Activated CD4-positive, alpha-beta T cell treated with anti-CD3 and anti-CD28 coated beads, Interleukin-2, amount 50 U/mL, for 4 hours (primary cell): ENCODE results near the gene PCED1B.
"Not testable (repeated sequence)": the region's sequence is repeated elsewhere in the genome, so short reads cannot be mapped to it uniquely, and the experiment has no call there.

Source experiments
- DNase-seq, 2 experiments: peaks; one replicate each; pipeline ENCODE4 v3.0.0-alpha.2; 2020

The PCED1B gene

GRCh38 chr12:47244835-47245234 lies 165.4 kb downstream of the PCED1B start:
- DNase-seq, result no peak

- DNase-seq, result no peak
Observed at GRCh38 chr12:47245623-47246022, 166.2 kb downstream of the PCED1B start.

- no peak for DNase-seq
Observed at GRCh38 chr12:47247418-47247817, 168.0 kb downstream of the PCED1B start.

GRCh38 chr12:47249082-47249481 lies 169.7 kb downstream of the PCED1B start:
- no peak for DNase-seq

- no peak for DNase-seq
Observed at GRCh38 chr12:47249719-47250357, 170.4 kb downstream of the PCED1B start.

- no peak for DNase-seq
Observed at GRCh38 chr12:47251919-47252318, 172.5 kb downstream of the PCED1B start.

- DNase-seq, result no peak
Observed at GRCh38 chr12:47264951-47265350, 185.5 kb downstream of the PCED1B start.

- DNase-seq, result no peak
Observed at GRCh38 chr12:47265391-47265790, 186.0 kb downstream of the PCED1B start.

GRCh38 chr12:47267571-47267970 lies 188.2 kb downstream of the PCED1B start:
- DNase-seq, result no peak

- no peak for DNase-seq
Observed at GRCh38 chr12:47268501-47269454, 189.4 kb downstream of the PCED1B start.

- DNase-seq, result no peak
Observed at GRCh38 chr12:47269916-47270315, 190.5 kb downstream of the PCED1B start.

- DNase-seq, result peak in 1 of 2 experiments; percentile 13
Observed at GRCh38 chr12:47270782-47271664, 191.6 kb downstream of the PCED1B start.

- no peak for DNase-seq
Observed at GRCh38 chr12:47271800-47272239, 192.4 kb downstream of the PCED1B start.

- no peak for DNase-seq
Observed at GRCh38 chr12:47272412-47273190, 193.2 kb downstream of the PCED1B start.

GRCh38 chr12:47273191-47273626 lies 193.8 kb downstream of the PCED1B start:
- DNase-seq, result no peak

- DNase-seq, result no peak
Observed at GRCh38 chr12:47274760-47275159, 195.3 kb downstream of the PCED1B start.

GRCh38 chr12:47276253-47276620 lies 196.8 kb downstream of the PCED1B start:
- no peak for DNase-seq

GRCh38 chr12:47276621-47277309 lies 197.3 kb downstream of the PCED1B start:
- DNase-seq, result peak in 1 of 2 experiments; percentile 36

- DNase-seq, result no peak
Observed at GRCh38 chr12:47277972-47278448, 198.6 kb downstream of the PCED1B start.

- DNase-seq, result not testable (repeated sequence)
Observed at GRCh38 chr12:47279758-47280157, 200.3 kb downstream of the PCED1B start.
